GM12878 (cell line): ENCODE results near the gene MED6. TPM values are rescaled to one million over a fixed set of nuclear protein-coding genes. Genes with fewer than 3 reads are reported as not detected.
A peak's percentile ranks its signal among the peaks of the same experiment; 100 is the strongest.

ENCODE experiments used
- ATAC-seq: fragments of 200-7000 bp; cut with Tn5 transposase; 3 replicates; pipeline ENCODE4 v1.9.1; 2020; ENCODE audit warnings: mild to moderate bottlenecking, moderate library complexity
- BruUV-seq: library from RNA; stranded (reverse); fragments of 400-500 nt; replicated peaks from 2 replicates; lab custom pipeline; 2021; lab: Mats Ljungman, UMichigan
- CTCF ChIA-PET: fragments of 300-600 bp; sonication (Branson Sonifier 250); formaldehyde crosslinking; extraction: SDS; loops from one replicate; lab custom pipeline; 2021; ENCODE audit warnings: inconsistent platforms; lab: Yijun Ruan, JAX
- POLR2A ChIA-PET: fragments of 350-600 bp; formaldehyde crosslinking; extraction: SDS; loops from one replicate; lab custom pipeline; 2021; ENCODE audit warnings: inconsistent platforms; lab: Charles Lee
- RAD21 ChIA-PET: fragments of 300-600 bp; sonication (Branson Sonifier 250); formaldehyde crosslinking; loops from one replicate; lab custom pipeline; 2023; ENCODE audit warnings: antibody characterized with exemption; ENCODE audit not compliant: unreplicated experiment; lab: Charles Lee
- SMC1A ChIA-PET: fragments of 300-600 bp; sonication (Branson Sonifier 250); formaldehyde crosslinking; loops from one replicate; lab custom pipeline; 2023; ENCODE audit not compliant: unreplicated experiment, uncharacterized antibody; lab: Charles Lee
- DNase-seq: peaks from one replicate; pipeline ENCODE4 v3.0.0-alpha.2; 2011; ENCODE audit warnings: low read depth, low spot score
- FAIRE-seq: peaks from 3 replicates; lab custom pipeline; 2011; peaks lifted over from hg19 to GRCh38; lab: Jason Lieb, UNC
- H2AFZ ChIP-seq: 2 replicates; pipeline ENCODE4 v1.6.0; 2011; ENCODE audit warnings: low read depth, low read length, control low read depth; ENCODE audit not compliant: control insufficient read depth
- H3K27ac ChIP-seq: 2 replicates; pipeline ENCODE4 v1.5.1; 2011; ENCODE audit warnings: control low read depth; ENCODE audit not compliant: control insufficient read depth, insufficient read depth
- H3K27me3 ChIP-seq, 2 experiments: replicated peaks in 1 of 2; 2 replicates each; pipeline versions ENCODE4 v1.6.0 to v1.6.1; 2011; ENCODE audit warnings: low read length in 1 of 2; ENCODE audit not compliant: control insufficient read depth in 2 of 2, insufficient read depth in 2 of 2
- H3K36me3 ChIP-seq, 2 experiments: 2 replicates each; pipeline ENCODE4 v1.5.1; 2011; ENCODE audit warnings: low read length in 1 of 2; ENCODE audit not compliant: control insufficient read depth in 2 of 2, insufficient read depth in 2 of 2
- H3K4me1 ChIP-seq: 2 replicates; pipeline ENCODE4 v1.6.1; 2011; ENCODE audit warnings: mild to moderate bottlenecking, low read length, moderate library complexity, mixed read lengths; ENCODE audit not compliant: control insufficient read depth, insufficient read depth
- H3K4me2 ChIP-seq: 2 replicates; pipeline ENCODE4 v1.6.0; 2011; ENCODE audit warnings: control low read depth; ENCODE audit not compliant: control insufficient read depth, insufficient read depth
- H3K4me3 ChIP-seq: fragments of 200-600 bp; sonication (generic); 2 replicates; pipeline ENCODE4 v1.5.1; 2016
- H3K79me2 ChIP-seq: 2 replicates; pipeline ENCODE4 v1.6.0; 2011; ENCODE audit warnings: low read length; ENCODE audit not compliant: control insufficient read depth, insufficient read depth
- H3K9ac ChIP-seq: 2 replicates; pipeline ENCODE4 v1.8.0; 2011; ENCODE audit warnings: low read length, control low read depth, mixed read lengths; ENCODE audit not compliant: control insufficient read depth, insufficient read depth
- H3K9me3 ChIP-seq: replicated peaks from 3 replicates; pipeline ENCODE4 v1.5.1; 2011; ENCODE audit warnings: mild to moderate bottlenecking, low read length; ENCODE audit not compliant: control insufficient read depth, insufficient read depth
- H4K20me1 ChIP-seq: 2 replicates; pipeline ENCODE4 v1.6.0; 2011; ENCODE audit not compliant: control insufficient read depth, insufficient read depth
- EP300 ChIP-seq, 2 experiments: fragments of 150-350 bp in 1 of 2; IDR thresholded peaks; 2 replicates each; pipeline ENCODE4 v1.6.1; 2011 to 2012; ENCODE audit warnings: low read depth in 2 of 2, low read length in 2 of 2, borderline replicate concordance in 1 of 2, improper control_type of control experiment in 1 of 2, inconsistent platforms in 1 of 2; ENCODE audit not compliant: control insufficient read depth in 1 of 2
- HDGF ChIP-seq: fragments of 450-650 bp; IDR thresholded peaks from 2 replicates; pipeline ENCODE4 v1.6.1; 2016; ENCODE audit warnings: antibody characterized with exemption
- IRF5 ChIP-seq: fragments of 450-650 bp; IDR thresholded peaks from 2 replicates; pipeline ENCODE4 v1.6.1; 2017; ENCODE audit warnings: borderline replicate concordance
- RAD21 ChIP-seq: IDR thresholded peaks from 2 replicates; pipeline ENCODE4 v1.6.1; 2011; ENCODE audit warnings: mild to moderate bottlenecking, low read depth, low read length, moderate library complexity; ENCODE audit not compliant: insufficient read depth
- WRNIP1 ChIP-seq: IDR thresholded peaks from 2 replicates; pipeline ENCODE4 v1.6.1; 2011; ENCODE audit warnings: low read depth, low read length, improper control_type of control experiment, borderline replicate concordance
- ZNF207 ChIP-seq: fragments of 450-650 bp; IDR thresholded peaks from 2 replicates; pipeline ENCODE4 v1.6.1; 2014; ENCODE audit warnings: antibody characterized with exemption, mild to moderate bottlenecking, borderline replicate concordance
- WGBS: methylation state at CpG from one replicate; pipeline ENCODE4 v1.1.6; 2016; ENCODE audit warnings: low lambda C conversion rate; ENCODE audit not compliant: insufficient replicate concordance, insufficient coverage; ENCODE audit errors: missing lambda C conversion rate; 5-methylcytosine and 5-hydroxymethylcytosine counted together
- in situ Hi-C: fragments of 300-500 bp; cut with MboI; formaldehyde crosslinking; loops from 9 replicates; pipeline ENCODE4 v1.14.3; 2018; ENCODE audit warnings: mixed read lengths
- intact Hi-C: fragments of 100-400 bp; cut with micrococcal nuclease; formaldehyde crosslinking; loops from one replicate; pipeline ENCODE4 v1.14.2; 2022; ENCODE audit not compliant: unreplicated experiment
- polyA plus RNA-seq, 11 experiments: library from polyadenylated mRNA; depleted of rRNA in 4 of 11; unstranded in 6 of 11; stranded (reverse) in 5 of 11; fragments of >200 nt; fragmentation: Nextera tagmentation in 4 of 11; fragmentation: Illumina TruSeq in 1 of 11; extraction: Ambion mirVana in 4 of 11; extraction: Trizol in 1 of 11; gene quantifications; 1 replicate in 1 of 11; 2 replicates in 10 of 11; pipeline versions ENCODE4 v1.2.1 to v1.2.3, GENCODE V29; 2011 to 2016; ENCODE audit warnings: inconsistent platforms in 2 of 11, missing spikeins in 2 of 11, low read depth in 1 of 11
- total RNA-seq, 4 experiments: library from RNA; depleted of rRNA in 3 of 4; stranded (reverse); fragments of >200 nt in 3 of 4; fragmentation: Illumina TruSeq in 1 of 4; extraction: Trizol in 1 of 4; gene quantifications; 2 replicates each; pipeline versions ENCODE4 v1.2.1 to v1.2.3, GENCODE V29; 2013 to 2021

Gene MED6
- total and polyA plus RNA-seq, 10 of the 15 experiments (the other 5 are each of a cell fraction or from before 2014, with no cell fraction given), result 29.2 to 74.9 (median 46.2) TPM

GRCh38 chr14:70646705-70647104 lies 46.2 kb upstream of the MED6 start:
- Histone ChIP-seq H3K27ac (peak overlapping the region; percentile 24; the same call in 1 of the 2 replicates), H3K9ac (no peak overlapping the region), H3K27me3 (no peaks in the 10 kb centered on the region), H3K79me2 (peaks cover 88% of the 10 kb centered on the region), H3K4me1 (peaks cover 4% of the 10 kb centered on the region), H4K20me1 (no peaks in the 10 kb centered on the region), H2AFZ (no peak overlapping the region), H3K36me3 (peaks cover 0 to 9% of the 10 kb centered on the region in 2 experiments; a peak in 2 of 4 replicates), H3K4me2 (peak overlapping the region; percentile 68), H3K4me3 (peak overlapping the region; percentile 90), H3K9me3 (no peaks in the 10 kb centered on the region)
- ChIA-PET SMC1A (interaction anchor here (0.9 to 9.7 kb wide), 8 partner anchors 13 to 267 kb away, joined by 3 to 254 read pairs (median 4); no protein-coding TSS in a partner anchor), POLR2A (interaction anchor here (0.6 to 8.7 kb wide), 6 partner anchors 10 to 72 kb away, joined by 3 to 145 read pairs (median 3); no protein-coding TSS in a partner anchor), RAD21 (interaction anchor here (1.0 to 7.7 kb wide), 5 partner anchors 13 to 67 kb away, joined by 3 to 71 read pairs (median 14); no protein-coding TSS in a partner anchor), CTCF (interaction anchor here (0.6 to 7.9 kb wide), 10 partner anchors 9 to 986 kb away, joined by 3 to 61 read pairs (median 4); no protein-coding TSS in a partner anchor)
- no peak for TF ChIP-seq ZNF207
- no peak for TF ChIP-seq WRNIP1
- TF ChIP-seq IRF5, result no peak
- no peak for TF ChIP-seq EP300 (IDR thresholded peaks at IDR 0.05; ENCODE audit: borderline replicate concordance in 1 of 2, control insufficient read depth in 1 of 2, low read depth in 2 of 2, low read length in 2 of 2)
- TF ChIP-seq HDGF, result no peak
- TF ChIP-seq RAD21, result no peak
- intact Hi-C loops (no loop called here), in situ Hi-C loops (no loop called here)
- no peak for ATAC-seq
- no peak for FAIRE-seq
- no peak for DNase-seq
- WGBS, result 100% methylated on average over 2 of the region's 2 CpGs
- no TSS peak for BruUV-seq
